Transverse colon (tissue), 4 donors: ENCODE data around the gene GPR63. TPM values are rescaled to one million over a fixed set of nuclear protein-coding genes. Genes with fewer than 3 reads are reported as not detected.

ENCODE experiments used
- DNase-seq: peaks from one replicate; pipeline ENCODE4 v3.0.0-alpha.2; 2019
- H3K27ac ChIP-seq, 4 donors: fragments of 200-600 bp; sonication (generic); 2 replicates each; pipeline ENCODE4 v1.5.1; 2016 to 2018; ENCODE audit warnings: inconsistent platforms in 4 of 4
- H3K27me3 ChIP-seq: fragments of 200-600 bp; sonication (generic); 2 replicates; pipeline ENCODE4 v1.5.1; 2017; ENCODE audit warnings: inconsistent platforms
- H3K36me3 ChIP-seq, 4 donors: fragments of 200-600 bp; sonication (generic); 2 replicates each; pipeline ENCODE4 v1.5.1; 2017 to 2019; ENCODE audit warnings: inconsistent platforms in 4 of 4
- H3K4me1 ChIP-seq, 4 donors: fragments of 200-600 bp; sonication (generic); 2 replicates each; pipeline ENCODE4 v1.5.1; 2017 to 2020; ENCODE audit warnings: inconsistent platforms in 4 of 4
- H3K4me3 ChIP-seq, 4 donors: fragments of 200-600 bp; sonication (generic); 1 replicate in 1 of 4; 2 replicates in 3 of 4; pipeline versions ENCODE4 v1.5.1 to v1.6.1; 2017 to 2019; ENCODE audit warnings: inconsistent platforms in 4 of 4
- H3K9me3 ChIP-seq, 2 donors: fragments of 200-600 bp; sonication (generic); 2 replicates each; pipeline ENCODE4 v1.5.1; 2017 to 2019; ENCODE audit warnings: inconsistent platforms in 2 of 2
- EP300 ChIP-seq: sonication (generic); formaldehyde crosslinking; IDR thresholded peaks from one replicate; pipeline ENCODE4 v1.6.1; 2017; ENCODE audit warnings: antibody characterized with exemption, low read depth
- POLR2A ChIP-seq: fragments of 450-650 bp; IDR thresholded peaks from one replicate; pipeline ENCODE4 v1.6.1; 2016; ENCODE audit warnings: antibody characterized with exemption, mild to moderate bottlenecking, moderate library complexity
- POLR2AphosphoS5 ChIP-seq, 3 donors: sonication (generic); formaldehyde crosslinking; IDR thresholded peaks; one replicate each; pipeline ENCODE4 v1.6.1; 2016; ENCODE audit warnings: antibody characterized with exemption in 3 of 3
- WGBS, 2 donors: methylation state at CpG; one replicate each; pipeline ENCODE4 v1.1.5; 2018; ENCODE audit warnings: low coverage in 1 of 2; 5-methylcytosine and 5-hydroxymethylcytosine counted together
- in situ Hi-C, 4 donors: fragments of 200-750 bp; cut with MboI; loops; one replicate each; pipeline versions ENCODE4 v1.15.0 to v1.15.1; 2017; ENCODE audit warnings: low sequenced_read_pairs in 3 of 4, low pct_ligation_motif_present in 1 of 4, low pct_unique_long_range_greater_than_20kb in 1 of 4
- intact Hi-C: fragments of 100-400 bp; cut with DNase I; formaldehyde crosslinking; loops from one replicate; pipeline ENCODE4 v1.15.1; 2023; ENCODE audit warnings: low total_unique reads
- total RNA-seq, 4 donors: library from RNA; depleted of rRNA; stranded (reverse); fragments of >200 nt; gene quantifications; one replicate each; pipeline ENCODE4 v1.1.0, GENCODE V29; 2016
- TF ChIP-seq, protein P1 (sequence below), 5 experiments: fragments of 200-600 bp in 3 of 5; fragments of 450-650 bp in 2 of 5; sonication (generic) in 3 of 5; IDR thresholded peaks; 1 replicate in 2 of 5; 2 replicates in 3 of 5; pipeline ENCODE4 v1.5.1; 2016 to 2017; ENCODE audit warnings: antibody characterized with exemption in 5 of 5, inconsistent platforms in 3 of 5, mild to moderate bottlenecking in 2 of 5, moderate library complexity in 1 of 5

GPR63 gene
- total RNA-seq, 4 donors from 2014 or later = 0.82 to 2.4 (median 2.2) TPM; not detected in 1

DNA sequence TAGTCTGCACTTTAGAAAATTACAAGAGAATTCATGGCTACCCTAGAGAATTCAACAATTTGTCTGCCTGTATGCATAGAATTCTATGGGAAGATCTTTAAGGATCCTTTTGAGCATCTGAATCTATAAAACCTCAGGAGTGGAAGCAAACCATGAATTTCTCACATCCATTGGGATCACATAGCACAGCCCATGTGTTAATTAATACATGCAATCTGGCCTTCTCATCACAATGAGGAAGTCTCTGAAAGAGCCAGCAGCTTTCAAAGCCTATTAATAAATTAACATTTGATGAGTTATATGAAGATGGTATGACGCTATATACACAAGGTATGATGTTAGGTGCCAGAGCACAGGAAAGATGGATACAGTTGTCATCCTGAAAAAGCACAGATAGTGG lies 35.7 kb upstream of the GPR63 start:
- no peak overlapping the region for H3K27ac ChIP-seq
- no peaks in the 10 kb centered on the region for H3K9me3 ChIP-seq
- DNase-seq = no peak
- no peaks in the 10 kb centered on the region for H3K36me3 ChIP-seq
- WGBS, 2 donors = 74 to 88% methylated on average over 1 of the region's 1 CpG
- no peaks in the 10 kb centered on the region for H3K27me3 ChIP-seq
- in situ Hi-C loops = no loop called here
- intact Hi-C loops = no loop called here
- TF ChIP-seq, protein P1, sequence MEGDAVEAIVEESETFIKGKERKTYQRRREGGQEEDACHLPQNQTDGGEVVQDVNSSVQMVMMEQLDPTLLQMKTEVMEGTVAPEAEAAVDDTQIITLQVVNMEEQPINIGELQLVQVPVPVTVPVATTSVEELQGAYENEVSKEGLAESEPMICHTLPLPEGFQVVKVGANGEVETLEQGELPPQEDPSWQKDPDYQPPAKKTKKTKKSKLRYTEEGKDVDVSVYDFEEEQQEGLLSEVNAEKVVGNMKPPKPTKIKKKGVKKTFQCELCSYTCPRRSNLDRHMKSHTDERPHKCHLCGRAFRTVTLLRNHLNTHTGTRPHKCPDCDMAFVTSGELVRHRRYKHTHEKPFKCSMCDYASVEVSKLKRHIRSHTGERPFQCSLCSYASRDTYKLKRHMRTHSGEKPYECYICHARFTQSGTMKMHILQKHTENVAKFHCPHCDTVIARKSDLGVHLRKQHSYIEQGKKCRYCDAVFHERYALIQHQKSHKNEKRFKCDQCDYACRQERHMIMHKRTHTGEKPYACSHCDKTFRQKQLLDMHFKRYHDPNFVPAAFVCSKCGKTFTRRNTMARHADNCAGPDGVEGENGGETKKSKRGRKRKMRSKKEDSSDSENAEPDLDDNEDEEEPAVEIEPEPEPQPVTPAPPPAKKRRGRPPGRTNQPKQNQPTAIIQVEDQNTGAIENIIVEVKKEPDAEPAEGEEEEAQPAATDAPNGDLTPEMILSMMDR (IDR thresholded peaks at IDR 0.05) = no peak
- TF ChIP-seq POLR2A = no peak
- no peak for TF ChIP-seq POLR2AphosphoS5 (IDR thresholded peaks at IDR 0.05)
- no peak for TF ChIP-seq EP300
- peaks cover 0 to 11% (median 0%) of the 10 kb centered on the region in 4 donors for H3K4me1 ChIP-seq
- no peak overlapping the region for H3K4me3 ChIP-seq

DNA sequence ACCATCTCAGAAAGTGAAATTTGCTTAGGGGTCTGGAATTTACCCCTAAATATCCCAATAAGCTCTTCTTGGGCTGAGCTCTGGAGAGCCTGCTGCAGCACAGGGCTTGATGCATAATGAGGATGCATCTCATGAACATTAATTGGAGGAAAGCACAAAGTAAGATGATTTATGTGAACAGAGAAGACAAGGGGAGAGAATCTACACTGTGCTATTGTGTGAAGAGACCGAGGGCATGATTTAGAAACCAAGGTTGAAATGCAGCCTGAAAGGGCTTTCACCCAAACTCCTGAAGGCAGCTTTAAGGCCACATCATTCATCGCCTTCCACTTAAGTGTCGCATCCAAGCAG lies 27.8 kb upstream of the GPR63 start:
- Histone ChIP-seq H3K4me1 (no peaks in the 10 kb centered on the region), H3K9me3 (no peaks in the 10 kb centered on the region), H3K27me3 (no peaks in the 10 kb centered on the region), H3K27ac (peak overlapping the region in 2 of 4 donors; percentile 9 to 10), H3K4me3 (no peak overlapping the region), H3K36me3 (no peaks in the 10 kb centered on the region)
- intact Hi-C loops (no loop called here), in situ Hi-C loops (no loop called here)
- DNase-seq = no peak
- 75 to 78% methylated on average over 3 of the region's 3 CpGs for WGBS, 2 donors
- TF ChIP-seq, protein P1 (IDR thresholded peaks at IDR 0.05) = no peak
- TF ChIP-seq POLR2AphosphoS5 (IDR thresholded peaks at IDR 0.05) (no peak), EP300 (no peak), POLR2A (no peak)

DNA sequence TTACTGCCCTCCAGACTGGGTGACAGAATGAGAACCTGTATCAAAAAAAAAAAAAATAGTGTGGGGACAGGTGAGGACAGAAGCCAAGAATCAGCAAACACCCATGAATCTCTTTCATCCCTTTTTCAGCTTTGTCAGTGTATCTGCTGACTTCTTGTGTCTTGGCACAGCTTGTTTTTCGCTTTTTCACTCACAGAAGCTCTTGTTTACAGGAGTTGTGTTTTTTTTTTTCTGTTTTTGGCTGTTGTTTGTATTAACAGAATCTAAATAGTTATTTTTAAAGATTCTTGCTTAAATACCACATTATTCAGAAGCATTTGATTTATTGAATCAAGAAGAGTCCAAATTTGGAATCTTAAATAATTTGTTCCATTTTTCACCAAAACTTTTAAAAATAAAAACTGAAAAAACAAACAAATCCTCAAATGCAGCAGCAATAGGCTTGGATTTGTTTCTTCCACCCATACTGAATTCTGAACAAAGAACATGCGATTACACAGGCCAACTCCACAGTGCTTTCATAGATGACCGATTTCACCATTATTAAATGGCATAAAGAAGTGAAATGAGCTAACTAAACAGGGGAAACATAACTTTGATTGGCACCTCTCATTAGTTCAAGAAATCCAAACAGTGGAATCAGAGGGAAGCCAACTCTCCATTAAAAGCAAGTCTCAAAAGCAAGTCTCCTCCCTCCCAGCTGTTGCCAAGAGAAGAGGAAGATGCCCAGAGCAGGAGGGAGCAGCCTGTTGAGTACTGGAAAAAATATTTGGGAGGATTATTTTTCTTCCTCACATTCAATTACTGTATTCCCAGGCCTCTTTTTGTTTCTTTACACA lies 27.2 kb upstream of the GPR63 start:
- in situ Hi-C loops = no loop called here
- no peaks in the 10 kb centered on the region for H3K4me1 ChIP-seq
- intact Hi-C loops = no loop called here
- 37 to 68% methylated on average over 3 of the region's 3 CpGs for WGBS, 2 donors
- TF ChIP-seq, protein P1 (IDR thresholded peaks at IDR 0.05) = no peak
- TF ChIP-seq POLR2AphosphoS5 (IDR thresholded peaks at IDR 0.05) = no peak
- TF ChIP-seq POLR2A = no peak
- TF ChIP-seq EP300 = no peak
- peak overlapping the region in 2 of 4 donors; percentile 10 to 20 for H3K27ac ChIP-seq
- H3K36me3 ChIP-seq = no peaks in the 10 kb centered on the region
- no peaks in the 10 kb centered on the region for H3K27me3 ChIP-seq
- no peak overlapping the region for H3K4me3 ChIP-seq
- DNase-seq = no peak
- no peaks in the 10 kb centered on the region for H3K9me3 ChIP-seq

DNA sequence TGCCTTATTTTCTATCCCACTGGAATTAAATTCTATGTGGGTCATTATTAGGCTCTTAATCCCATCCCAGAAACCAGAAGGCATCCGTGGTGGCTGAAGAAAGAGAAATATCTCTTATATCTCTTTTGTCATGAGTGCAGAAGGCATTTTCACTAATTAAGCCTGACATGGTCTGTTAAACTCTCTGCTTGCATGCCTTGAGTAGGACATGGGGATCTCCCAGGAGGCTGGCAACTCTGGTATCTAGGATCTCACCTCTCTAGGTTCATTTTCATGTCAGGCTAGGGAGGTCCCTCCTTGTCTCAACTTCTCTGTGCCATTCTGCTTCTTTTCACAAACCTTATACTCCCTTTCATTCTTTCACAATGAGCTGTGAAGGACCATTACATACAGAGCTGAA lies 25.3 kb upstream of the GPR63 start:
- TF ChIP-seq POLR2AphosphoS5 (IDR thresholded peaks at IDR 0.05) = no peak
- no peak for TF ChIP-seq POLR2A
- TF ChIP-seq, protein P1 (IDR thresholded peaks at IDR 0.05) = no peak
- no peak for TF ChIP-seq EP300

More for the DNA sequence above, 25.3 kb upstream of the GPR63 start:
- no peaks in the 10 kb centered on the region for H3K9me3 ChIP-seq
- H3K4me3 ChIP-seq = no peak overlapping the region
- H3K27me3 ChIP-seq = no peaks in the 10 kb centered on the region
- H3K36me3 ChIP-seq = no peaks in the 10 kb centered on the region
- in situ Hi-C loops = no loop called here
- intact Hi-C loops = no loop called here
- H3K27ac ChIP-seq = no peak overlapping the region
- H3K4me1 ChIP-seq = no peaks in the 10 kb centered on the region
- WGBS, 2 donors = 43 to 67% methylated on average over 1 of the region's 1 CpG
- no peak for DNase-seq
